ENCODE measurements around the gene CCDC88C.

The CCDC88C gene

GRCh38 chr14:91333650-91334039 is 84.0 kb downstream of the CCDC88C start:
- DNase-seq (no peak), ATAC-seq (ENCODE audit: insufficient read depth, low read depth) (no peak)
- Histone ChIP-seq H3K9me3 (ENCODE audit: insufficient read depth, low read length, severe bottlenecking) (no peaks in the 10 kb centered on the region), H3K36me3 (ENCODE audit: insufficient read depth, low read length) (peaks cover 94% of the 10 kb centered on the region), H3K9ac (ENCODE audit: low read depth, low read length) (no peak overlapping the region), H4K20me1 (ENCODE audit: insufficient read depth, low read length) (peaks cover 30% of the 10 kb centered on the region), H3K79me2 (ENCODE audit: insufficient read depth, low read length) (no peaks in the 10 kb centered on the region), H3K4me2 (ENCODE audit: insufficient read depth, low read length) (no peak overlapping the region), H3K4me1 (ENCODE audit: insufficient read depth, low read length) (no peaks in the 10 kb centered on the region), H3K27me3 (ENCODE audit: insufficient read depth, low read length, poor library complexity) (no peaks in the 10 kb centered on the region), H2AFZ (ENCODE audit: low read depth, low read length) (no peak overlapping the region), H3K27ac (ENCODE audit: low read length) (no peak overlapping the region), H3K4me3 (ENCODE audit: low read depth in 1 of 2, low read length in 2 of 2) (no peak overlapping the region)
- TF ChIP-seq, protein P1, sequence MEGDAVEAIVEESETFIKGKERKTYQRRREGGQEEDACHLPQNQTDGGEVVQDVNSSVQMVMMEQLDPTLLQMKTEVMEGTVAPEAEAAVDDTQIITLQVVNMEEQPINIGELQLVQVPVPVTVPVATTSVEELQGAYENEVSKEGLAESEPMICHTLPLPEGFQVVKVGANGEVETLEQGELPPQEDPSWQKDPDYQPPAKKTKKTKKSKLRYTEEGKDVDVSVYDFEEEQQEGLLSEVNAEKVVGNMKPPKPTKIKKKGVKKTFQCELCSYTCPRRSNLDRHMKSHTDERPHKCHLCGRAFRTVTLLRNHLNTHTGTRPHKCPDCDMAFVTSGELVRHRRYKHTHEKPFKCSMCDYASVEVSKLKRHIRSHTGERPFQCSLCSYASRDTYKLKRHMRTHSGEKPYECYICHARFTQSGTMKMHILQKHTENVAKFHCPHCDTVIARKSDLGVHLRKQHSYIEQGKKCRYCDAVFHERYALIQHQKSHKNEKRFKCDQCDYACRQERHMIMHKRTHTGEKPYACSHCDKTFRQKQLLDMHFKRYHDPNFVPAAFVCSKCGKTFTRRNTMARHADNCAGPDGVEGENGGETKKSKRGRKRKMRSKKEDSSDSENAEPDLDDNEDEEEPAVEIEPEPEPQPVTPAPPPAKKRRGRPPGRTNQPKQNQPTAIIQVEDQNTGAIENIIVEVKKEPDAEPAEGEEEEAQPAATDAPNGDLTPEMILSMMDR (IDR thresholded peaks at IDR 0.05; ENCODE audit: borderline replicate concordance, extremely low read depth, low read length, poor library complexity, severe bottlenecking), result no peak
- TF ChIP-seq EZH2 (IDR thresholded peaks at IDR 0.05; ENCODE audit: borderline replicate concordance, low read depth, low read length, severe bottlenecking), result no peak

- DNase-seq (no peak), ATAC-seq (ENCODE audit: insufficient read depth, low read depth) (no peak)
- H3K36me3 ChIP-seq (ENCODE audit: insufficient read depth, low read length), result peaks cover 94% of the 10 kb centered on the region
- H3K4me2 ChIP-seq (ENCODE audit: insufficient read depth, low read length), result no peak overlapping the region
- no peak overlapping the region for H3K9ac ChIP-seq (ENCODE audit: low read depth, low read length)
- no peak overlapping the region for H3K27ac ChIP-seq (ENCODE audit: low read length)
- H3K9me3 ChIP-seq (ENCODE audit: insufficient read depth, low read length, severe bottlenecking), result no peaks in the 10 kb centered on the region
- no peaks in the 10 kb centered on the region for H3K27me3 ChIP-seq (ENCODE audit: insufficient read depth, low read length, poor library complexity)
- H4K20me1 ChIP-seq (ENCODE audit: insufficient read depth, low read length), result peaks cover 30% of the 10 kb centered on the region
- no peak overlapping the region for H2AFZ ChIP-seq (ENCODE audit: low read depth, low read length)
- H3K79me2 ChIP-seq (ENCODE audit: insufficient read depth, low read length), result no peaks in the 10 kb centered on the region
- TF ChIP-seq, protein P1 (IDR thresholded peaks at IDR 0.05; ENCODE audit: borderline replicate concordance, extremely low read depth, low read length, poor library complexity, severe bottlenecking), result no peak
- no peak for TF ChIP-seq EZH2 (IDR thresholded peaks at IDR 0.05; ENCODE audit: borderline replicate concordance, low read depth, low read length, severe bottlenecking)
- H3K4me1 ChIP-seq (ENCODE audit: insufficient read depth, low read length), result no peaks in the 10 kb centered on the region
- no peak overlapping the region for H3K4me3 ChIP-seq (ENCODE audit: low read depth in 1 of 2, low read length in 2 of 2)
Observed at GRCh38 chr14:91332986-91333649, 84.5 kb downstream of the CCDC88C start.

DNA sequence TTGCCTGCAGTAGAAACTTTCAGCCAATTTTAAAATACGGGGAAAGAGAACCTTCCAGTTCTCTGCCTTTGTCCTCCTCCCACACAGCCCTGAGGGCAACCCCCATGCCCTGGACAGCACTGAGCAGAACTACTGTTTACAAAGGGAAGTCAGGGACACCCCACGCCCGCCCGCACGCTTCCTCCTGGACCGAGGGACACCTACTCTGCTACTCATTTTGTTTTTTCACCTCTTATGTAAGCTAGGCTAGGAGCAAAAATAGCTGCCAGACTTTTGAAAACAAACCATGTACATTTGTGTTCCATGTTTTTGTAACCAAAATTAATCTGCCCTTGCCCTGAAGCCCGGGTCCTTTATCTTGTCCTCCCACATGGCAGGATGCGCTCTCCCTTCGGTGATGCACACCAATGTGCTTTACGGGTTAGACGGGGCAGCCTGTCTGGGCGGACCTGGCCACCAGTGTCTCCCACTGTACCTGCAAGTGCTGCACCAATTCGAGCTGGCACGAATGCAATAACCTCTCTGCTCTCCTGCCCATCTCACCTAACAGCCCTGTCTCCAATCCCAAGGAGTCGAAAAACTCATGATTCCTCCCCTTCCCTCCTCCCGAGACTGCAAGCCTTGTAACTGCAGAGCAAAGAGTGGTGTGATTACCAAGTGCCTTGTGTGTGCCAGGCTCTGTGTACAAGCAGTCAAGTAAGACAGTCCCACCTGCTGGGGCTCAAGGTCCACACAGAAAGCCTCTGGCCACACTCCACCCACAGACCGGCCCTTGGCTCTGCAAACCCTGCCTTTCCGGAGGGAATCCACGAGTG is 85.2 kb downstream of the CCDC88C start:
- no peaks in the 10 kb centered on the region for H3K4me1 ChIP-seq (ENCODE audit: insufficient read depth, low read length)
- no peak overlapping the region for H3K9ac ChIP-seq (ENCODE audit: low read depth, low read length)
- no peak overlapping the region for H2AFZ ChIP-seq (ENCODE audit: low read depth, low read length)
- H3K9me3 ChIP-seq (ENCODE audit: insufficient read depth, low read length, severe bottlenecking), result no peaks in the 10 kb centered on the region
- H4K20me1 ChIP-seq (ENCODE audit: insufficient read depth, low read length), result peaks cover 27% of the 10 kb centered on the region
- ATAC-seq (ENCODE audit: insufficient read depth, low read depth), result no peak
- no peaks in the 10 kb centered on the region for H3K27me3 ChIP-seq (ENCODE audit: insufficient read depth, low read length, poor library complexity)
- peaks cover 93% of the 10 kb centered on the region for H3K36me3 ChIP-seq (ENCODE audit: insufficient read depth, low read length)
- TF ChIP-seq, protein P1 (IDR thresholded peaks at IDR 0.05; ENCODE audit: borderline replicate concordance, extremely low read depth, low read length, poor library complexity, severe bottlenecking), result no peak
- TF ChIP-seq EZH2 (IDR thresholded peaks at IDR 0.05; ENCODE audit: borderline replicate concordance, low read depth, low read length, severe bottlenecking), result no peak
- no peak overlapping the region for H3K4me3 ChIP-seq (ENCODE audit: low read depth in 1 of 2, low read length in 2 of 2)
- no peak for DNase-seq
- H3K4me2 ChIP-seq (ENCODE audit: insufficient read depth, low read length), result no peak overlapping the region
- no peaks in the 10 kb centered on the region for H3K79me2 ChIP-seq (ENCODE audit: insufficient read depth, low read length)
- no peak overlapping the region for H3K27ac ChIP-seq (ENCODE audit: low read length)

Measured in DND-41 (cell line).